HepG2 (cell line): Measurements from ENCODE around the gene NCLN. TPM values are rescaled to one million over a fixed set of nuclear protein-coding genes. Genes with fewer than 3 reads are reported as not detected.
A peak's percentile ranks its signal among the peaks of the same experiment; 100 is the strongest.

Experiments
- HDAC1 ChIP-seq: sonication (generic); formaldehyde crosslinking; IDR thresholded peaks from 2 replicates; pipeline ENCODE4 v1.5.1; 2020; ENCODE audit warnings: mild to moderate bottlenecking, missing genetic modification reagents
- HHEX ChIP-seq: IDR thresholded peaks from 2 replicates; pipeline ENCODE4 v1.6.1; 2016; ENCODE audit warnings: control low read depth
- HOXA5 ChIP-seq: sonication (generic); formaldehyde crosslinking; IDR thresholded peaks from 2 replicates; pipeline ENCODE4 v1.4.0; 2020; ENCODE audit warnings: missing genetic modification reagents
- LCORL ChIP-seq, 2 experiments: fragments of 450-650 bp in 1 of 2; sonication (generic) in 1 of 2; formaldehyde crosslinking in 1 of 2; IDR thresholded peaks; 2 replicates each; pipeline versions ENCODE4 v1.5.0 to v1.6.1; 2017 to 2020; ENCODE audit warnings: antibody characterized with exemption in 1 of 2, missing genetic modification reagents in 1 of 2
- MAX ChIP-seq: IDR thresholded peaks from 2 replicates; pipeline ENCODE4 v1.6.1; 2012; ENCODE audit warnings: inconsistent platforms
- NCOA1 ChIP-seq: sonication (generic); formaldehyde crosslinking; IDR thresholded peaks from 2 replicates; pipeline ENCODE4 v1.9.0; 2021; ENCODE audit warnings: missing genetic modification reagents
- NKX3-1 ChIP-seq: sonication (generic); formaldehyde crosslinking; IDR thresholded peaks from 2 replicates; pipeline ENCODE4 v1.5.0; 2020; ENCODE audit warnings: missing genetic modification reagents
- PAF1 ChIP-seq: IDR thresholded peaks from 2 replicates; pipeline ENCODE4 v1.6.1; 2016; ENCODE audit warnings: missing genetic modification reagents, missing compliant biosample characterization
- PAXIP1 ChIP-seq: sonication (generic); formaldehyde crosslinking; conservative IDR thresholded peaks from 2 replicates; pipeline ENCODE4 v1.4.0; 2020; ENCODE audit warnings: mild to moderate bottlenecking, missing genetic modification reagents, moderate library complexity
- RBFOX2 ChIP-seq: fragments of 200-400 bp; formaldehyde crosslinking; IDR thresholded peaks from 2 replicates; pipeline ENCODE4 v1.6.1; 2017; ENCODE audit warnings: low read depth, mild to moderate bottlenecking, low read length
- RBM22 ChIP-seq: fragments of 200-400 bp; formaldehyde crosslinking; optimal IDR thresholded peaks from 2 replicates; pipeline ENCODE3; 2017; ENCODE audit warnings: mild to moderate bottlenecking, low read length, moderate library complexity
- RELA ChIP-seq: sonication (generic); formaldehyde crosslinking; IDR thresholded peaks from 2 replicates; pipeline ENCODE4 v1.4.0; 2020; ENCODE audit warnings: missing genetic modification reagents
- SCMH1 ChIP-seq: sonication (generic); formaldehyde crosslinking; IDR thresholded peaks from 2 replicates; pipeline ENCODE4 v1.9.0; 2021; ENCODE audit warnings: missing genetic modification reagents, mild to moderate bottlenecking, borderline replicate concordance
- SIN3A ChIP-seq: IDR thresholded peaks from 2 replicates; pipeline ENCODE4 v1.6.1; 2011; ENCODE audit warnings: low read depth, mild to moderate bottlenecking, control low read depth, low read length, borderline replicate concordance
- TAF15 ChIP-seq: fragments of 200-400 bp; formaldehyde crosslinking; IDR thresholded peaks from one replicate; pipeline ENCODE4 v1.6.1; 2018; ENCODE audit warnings: mild to moderate bottlenecking, low read depth, low read length; ENCODE audit not compliant: poor library complexity, severe bottlenecking
- XBP1 ChIP-seq: sonication (generic); formaldehyde crosslinking; IDR thresholded peaks from 2 replicates; pipeline ENCODE4 v1.5.0; 2020; ENCODE audit warnings: missing genetic modification reagents
- ZBTB20 ChIP-seq: sonication (generic); formaldehyde crosslinking; IDR thresholded peaks from 2 replicates; pipeline ENCODE4 v1.8.1; 2023; ENCODE audit warnings: missing genetic modification reagents, low read depth, mild to moderate bottlenecking, borderline replicate concordance
- ZC3H13 ChIP-seq: sonication (generic); formaldehyde crosslinking; IDR thresholded peaks from 2 replicates; pipeline ENCODE4 v1.8.1; 2023; ENCODE audit warnings: mild to moderate bottlenecking, missing genetic modification reagents, moderate library complexity
- ZIK1 ChIP-seq: sonication (generic); formaldehyde crosslinking; IDR thresholded peaks from 2 replicates; pipeline ENCODE4 v1.5.0; 2020; ENCODE audit warnings: mild to moderate bottlenecking, low read depth, missing genetic modification reagents, borderline replicate concordance
- ZNF180 ChIP-seq: sonication (generic); formaldehyde crosslinking; IDR thresholded peaks from 2 replicates; pipeline ENCODE4 v1.4.0; 2020; ENCODE audit warnings: low read depth, missing genetic modification reagents, borderline replicate concordance
- ZNF230 ChIP-seq: sonication (generic); formaldehyde crosslinking; IDR thresholded peaks from 2 replicates; pipeline ENCODE4 v1.4.0; 2020; ENCODE audit warnings: mild to moderate bottlenecking, missing genetic modification reagents
- ZNF326 ChIP-seq: sonication (generic); formaldehyde crosslinking; IDR thresholded peaks from 2 replicates; pipeline ENCODE4 v1.4.0; 2020; ENCODE audit warnings: missing genetic modification reagents, borderline replicate concordance
- ZNF333 ChIP-seq: sonication (generic); formaldehyde crosslinking; IDR thresholded peaks from 2 replicates; pipeline ENCODE4 v1.4.0; 2020; ENCODE audit warnings: mild to moderate bottlenecking, missing genetic modification reagents, borderline replicate concordance
- ZNF468 ChIP-seq: sonication (generic); formaldehyde crosslinking; IDR thresholded peaks from 2 replicates; pipeline ENCODE4 v1.8.0; 2022; ENCODE audit warnings: mild to moderate bottlenecking, moderate library complexity, missing genetic modification reagents
- ZNF564 ChIP-seq: sonication (generic); formaldehyde crosslinking; IDR thresholded peaks from 2 replicates; pipeline ENCODE4 v1.8.1; 2023; ENCODE audit warnings: mild to moderate bottlenecking, missing genetic modification reagents
- ZNF720 ChIP-seq: sonication (generic); formaldehyde crosslinking; IDR thresholded peaks from 2 replicates; pipeline ENCODE4 v1.4.0; 2020; ENCODE audit warnings: missing genetic modification reagents
- polyA plus RNA-seq, 8 experiments: library from polyadenylated mRNA; depleted of rRNA in 3 of 8; stranded (reverse) in 7 of 8; unstranded in 1 of 8; fragments of >200 nt; fragmentation: Illumina TruSeq in 4 of 8; extraction: Trizol in 4 of 8; gene quantifications; 2 replicates each; pipeline versions ENCODE4 v1.2.1 to v1.2.3, GENCODE V29; 2011 to 2016; ENCODE audit warnings: low read depth in 4 of 8, missing spikeins in 1 of 8, mixed read lengths in 1 of 8; ENCODE audit not compliant: insufficient read depth in 1 of 8
- total RNA-seq, 5 experiments: library from RNA; depleted of rRNA; stranded (reverse); fragments of >200 nt; fragmentation: Illumina TruSeq; extraction: Trizol; gene quantifications; 2 replicates each; pipeline ENCODE4 v1.2.3, GENCODE V29; 2016; ENCODE audit warnings: low read depth in 1 of 5
- TF ChIP-seq, protein P1 (sequence below): IDR thresholded peaks from 2 replicates; pipeline ENCODE4 v1.6.1; 2016; ENCODE audit warnings: low read depth, borderline replicate concordance
- TF ChIP-seq, protein P2 (sequence below): sonication (generic); formaldehyde crosslinking; IDR thresholded peaks from 2 replicates; pipeline ENCODE4 v1.4.0; 2020; ENCODE audit warnings: missing genetic modification reagents

Gene NCLN
- total and polyA plus RNA-seq, 2 of the 13 experiments (the other 11 are each of a cell fraction or from before 2014, with no cell fraction given) = 42.6 to 56.0 TPM

GRCh38 chr19:3186160-3186688 is 494 bp downstream of the NCLN start (continued):
- TF ChIP-seq LCORL (IDR thresholded peaks at IDR 0.05) (no peak), LCORL (CRISPR knock-in tag; IDR thresholded peaks at IDR 0.05) (peak; percentile 21; the same call in 1 of the 2 replicates), ZNF564 (no peak), TAF15 (no peak), NCOA1 (CRISPR knock-in tag) (0 out of 2 replicates have a peak, but pooled peaks have one; percentile 31), RELA (CRISPR knock-in tag) (no peak), HDAC1 (no peak; the same call in none of the 2 replicates), ZNF230 (CRISPR knock-in tag) (0 out of 2 replicates have a peak, but pooled peaks have one; percentile 58), ZNF326 (no peak), ZNF720 (CRISPR knock-in tag) (no peak), PAXIP1 (no peak), ZNF180 (CRISPR knock-in tag) (no peak), MAX (peak; percentile 64; the same call in 1 of the 2 replicates), ZNF468 (CRISPR knock-in tag) (no peak), HOXA5 (CRISPR knock-in tag) (0 out of 2 replicates have a peak, but pooled peaks have one; percentile 34), ZC3H13 (CRISPR knock-in tag) (0 out of 2 replicates have a peak, but pooled peaks have one; percentile 43), ZIK1 (CRISPR knock-in tag) (no peak), RBFOX2 (peak; percentile 57), SCMH1 (CRISPR knock-in tag) (no peak), SIN3A (no peak), ZNF333 (CRISPR knock-in tag) (no peak), XBP1 (no peak), NKX3-1 (no peak), ZBTB20 (CRISPR knock-in tag) (no peak), PAF1 (CRISPR knock-in tag) (no peak), HHEX (CRISPR knock-in tag) (no peak), RBM22 (no peak)
- TF ChIP-seq, protein P1, sequence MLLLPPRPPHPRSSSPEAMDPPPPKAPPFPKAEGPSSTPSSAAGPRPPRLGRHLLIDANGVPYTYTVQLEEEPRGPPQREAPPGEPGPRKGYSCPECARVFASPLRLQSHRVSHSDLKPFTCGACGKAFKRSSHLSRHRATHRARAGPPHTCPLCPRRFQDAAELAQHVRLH (CRISPR knock-in tag) = no peak
- TF ChIP-seq, protein P2, sequence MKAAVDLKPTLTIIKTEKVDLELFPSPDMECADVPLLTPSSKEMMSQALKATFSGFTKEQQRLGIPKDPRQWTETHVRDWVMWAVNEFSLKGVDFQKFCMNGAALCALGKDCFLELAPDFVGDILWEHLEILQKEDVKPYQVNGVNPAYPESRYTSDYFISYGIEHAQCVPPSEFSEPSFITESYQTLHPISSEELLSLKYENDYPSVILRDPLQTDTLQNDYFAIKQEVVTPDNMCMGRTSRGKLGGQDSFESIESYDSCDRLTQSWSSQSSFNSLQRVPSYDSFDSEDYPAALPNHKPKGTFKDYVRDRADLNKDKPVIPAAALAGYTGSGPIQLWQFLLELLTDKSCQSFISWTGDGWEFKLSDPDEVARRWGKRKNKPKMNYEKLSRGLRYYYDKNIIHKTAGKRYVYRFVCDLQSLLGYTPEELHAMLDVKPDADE (CRISPR knock-in tag) = no peak
